SU-DHL-6 (cell line): ENCODE data around the gene ATR.

Source experiments
- H2AFZ ChIP-seq: fragments of 200-600 bp; sonication (generic); 2 replicates; pipeline ENCODE4 v1.6.1; 2014; ENCODE audit warnings: low read depth, mild to moderate bottlenecking, moderate library complexity, mixed read lengths, antibody characterized with exemption, low read length; ENCODE audit not compliant: severe bottlenecking
- H3F3A ChIP-seq: fragments of 200-600 bp; shearing (Covaris generic); 2 replicates; pipeline ENCODE4 v1.6.0; 2016; ENCODE audit warnings: antibody characterized with exemption, mild to moderate bottlenecking; ENCODE audit not compliant: insufficient read depth
- H3K27ac ChIP-seq: fragments of 200-600 bp; sonication (generic); 2 replicates; pipeline ENCODE4 v1.5.1; 2016; ENCODE audit warnings: low read depth, mild to moderate bottlenecking, low read length, moderate library complexity, mixed read lengths
- H3K27me3 ChIP-seq: fragments of 200-600 bp; sonication (generic), shearing (Covaris generic); 2 replicates; pipeline ENCODE4 v1.6.0; 2014; ENCODE audit warnings: mild to moderate bottlenecking, low read length
- H3K36me3 ChIP-seq: fragments of 200-600 bp; sonication (generic); 2 replicates; pipeline ENCODE4 v1.6.1; 2014; ENCODE audit warnings: mild to moderate bottlenecking, low read length, mixed read lengths
- H3K4me2 ChIP-seq: fragments of 300-600, 200-600 bp; shearing (Covaris generic), sonication (generic); 2 replicates; pipeline ENCODE4 v1.6.0; 2014; ENCODE audit warnings: low read length, low read depth, mild to moderate bottlenecking; ENCODE audit not compliant: poor library complexity, severe bottlenecking
- H3K4me3 ChIP-seq: fragments of 200-600 bp; sonication (generic); 2 replicates; pipeline ENCODE4 v1.5.1; 2014; ENCODE audit warnings: antibody characterized with exemption, low read length, mild to moderate bottlenecking, mixed read lengths; ENCODE audit not compliant: insufficient read depth, poor library complexity, severe bottlenecking
- H3K79me2 ChIP-seq: fragments of 200-600 bp; sonication (generic); 2 replicates; pipeline ENCODE4 v1.6.1; 2014; ENCODE audit warnings: mild to moderate bottlenecking, low read length, moderate library complexity; ENCODE audit not compliant: insufficient read depth
- H3K9ac ChIP-seq: fragments of 200-600 bp; sonication (generic); 2 replicates; pipeline ENCODE4 v1.7.0; 2014; ENCODE audit warnings: mild to moderate bottlenecking, low read length
- H3K9me2 ChIP-seq: fragments of 200-600 bp; sonication (generic); replicated peaks from 2 replicates; pipeline ENCODE4 v1.6.1; 2014; ENCODE audit warnings: low read length; ENCODE audit not compliant: insufficient read depth
- H3K9me3 ChIP-seq: fragments of 200-600 bp; sonication (generic); 2 replicates; pipeline ENCODE4 v1.6.1; 2014; ENCODE audit warnings: low read length, mixed read lengths; ENCODE audit not compliant: insufficient read depth
- H4K20me1 ChIP-seq: fragments of 200-600 bp; sonication (generic); 2 replicates; pipeline ENCODE4 v1.6.1; 2014; ENCODE audit warnings: low read depth, mild to moderate bottlenecking, antibody characterized with exemption, low read length, moderate library complexity, mixed read lengths
- EZH2phosphoT487 ChIP-seq: fragments of 200-600 bp; sonication (generic), shearing (Covaris generic); conservative IDR thresholded peaks from 2 replicates; pipeline ENCODE4 v1.6.1; 2018; ENCODE audit warnings: mild to moderate bottlenecking, antibody characterized with exemption, low read length, moderate library complexity, mixed read lengths
- TF ChIP-seq, protein P1 (sequence below): fragments of 200-600 bp; sonication (generic); IDR thresholded peaks from one replicate; pipeline ENCODE4 v1.5.1; 2017; ENCODE audit warnings: antibody characterized with exemption, mild to moderate bottlenecking, low read length, moderate library complexity; ENCODE audit not compliant: insufficient read depth, poor library complexity, severe bottlenecking

Gene ATR

DNA sequence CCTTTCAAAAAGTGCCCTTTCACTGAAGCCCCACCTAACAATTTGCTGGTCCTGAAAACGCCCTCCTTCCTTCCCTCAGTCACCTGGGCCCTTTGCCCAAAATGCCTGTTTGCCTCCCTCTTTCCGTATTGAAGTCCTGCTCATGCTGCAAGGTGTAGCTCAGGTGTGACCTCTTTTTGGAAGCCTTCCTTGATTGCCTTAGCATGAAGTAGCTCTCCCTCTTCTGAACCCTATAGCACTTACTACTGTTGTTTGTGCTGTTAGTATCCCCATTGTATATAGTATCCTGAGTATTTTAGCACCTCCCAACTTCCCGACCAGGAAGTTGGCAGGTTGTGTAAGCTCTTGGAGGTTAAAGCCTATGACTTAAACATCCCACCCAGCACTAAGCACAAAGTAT, 19.4 kb upstream of the ATR start:
- TF ChIP-seq, protein P1, sequence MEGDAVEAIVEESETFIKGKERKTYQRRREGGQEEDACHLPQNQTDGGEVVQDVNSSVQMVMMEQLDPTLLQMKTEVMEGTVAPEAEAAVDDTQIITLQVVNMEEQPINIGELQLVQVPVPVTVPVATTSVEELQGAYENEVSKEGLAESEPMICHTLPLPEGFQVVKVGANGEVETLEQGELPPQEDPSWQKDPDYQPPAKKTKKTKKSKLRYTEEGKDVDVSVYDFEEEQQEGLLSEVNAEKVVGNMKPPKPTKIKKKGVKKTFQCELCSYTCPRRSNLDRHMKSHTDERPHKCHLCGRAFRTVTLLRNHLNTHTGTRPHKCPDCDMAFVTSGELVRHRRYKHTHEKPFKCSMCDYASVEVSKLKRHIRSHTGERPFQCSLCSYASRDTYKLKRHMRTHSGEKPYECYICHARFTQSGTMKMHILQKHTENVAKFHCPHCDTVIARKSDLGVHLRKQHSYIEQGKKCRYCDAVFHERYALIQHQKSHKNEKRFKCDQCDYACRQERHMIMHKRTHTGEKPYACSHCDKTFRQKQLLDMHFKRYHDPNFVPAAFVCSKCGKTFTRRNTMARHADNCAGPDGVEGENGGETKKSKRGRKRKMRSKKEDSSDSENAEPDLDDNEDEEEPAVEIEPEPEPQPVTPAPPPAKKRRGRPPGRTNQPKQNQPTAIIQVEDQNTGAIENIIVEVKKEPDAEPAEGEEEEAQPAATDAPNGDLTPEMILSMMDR = no peak
- TF ChIP-seq EZH2phosphoT487 = no peak
- no peaks in the 10 kb centered on the region for H3K9me2 ChIP-seq
- H3K4me2 ChIP-seq = peak overlapping the region; percentile 84
- no peaks in the 10 kb centered on the region for H4K20me1 ChIP-seq
- peaks cover 39% of the 10 kb centered on the region for H3K79me2 ChIP-seq
- H2AFZ ChIP-seq = no peak overlapping the region
- peak overlapping the region; percentile 92 for H3K4me3 ChIP-seq
- no peaks in the 10 kb centered on the region for H3K36me3 ChIP-seq
- H3K9me3 ChIP-seq = no peaks in the 10 kb centered on the region
- H3K27ac ChIP-seq = 0 out of 2 replicates have a peak overlapping the region, but pooled peaks have one; percentile 1
- H3F3A ChIP-seq = peaks cover 4% of the 10 kb centered on the region; the same call in 1 of the 2 replicates
- H3K27me3 ChIP-seq = no peaks in the 10 kb centered on the region
- peak overlapping the region; percentile 69 for H3K9ac ChIP-seq

DNA sequence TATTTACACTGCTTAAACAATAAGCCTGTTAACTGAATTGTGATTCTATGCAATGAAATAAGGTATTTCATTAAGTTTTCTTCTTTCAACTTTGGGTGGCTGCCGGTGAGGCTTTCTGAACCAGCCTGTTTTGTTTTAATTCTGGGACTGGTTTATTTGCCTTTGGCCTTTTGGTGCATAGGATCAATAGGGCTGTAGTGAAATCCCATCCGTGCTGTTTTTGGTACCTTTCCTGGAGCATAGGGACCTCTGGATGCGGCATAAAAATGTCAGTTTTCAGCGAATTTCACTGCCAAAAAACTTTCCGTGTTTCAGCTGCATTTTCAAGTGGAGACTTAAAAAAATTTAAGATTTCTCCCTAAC, 18.2 kb upstream of the ATR start:
- no peaks in the 10 kb centered on the region for H3K36me3 ChIP-seq
- peak overlapping the region; percentile 84 for H3K4me2 ChIP-seq
- H2AFZ ChIP-seq = peak overlapping the region; percentile 95
- no peak overlapping the region for H3K27ac ChIP-seq
- H3K9me2 ChIP-seq = no peaks in the 10 kb centered on the region
- peak overlapping the region; percentile 69 for H3K9ac ChIP-seq
- H3F3A ChIP-seq = peaks cover 4% of the 10 kb centered on the region; the same call in 1 of the 2 replicates
- H3K9me3 ChIP-seq = no peaks in the 10 kb centered on the region
- TF ChIP-seq, protein P1 = no peak
- no peak for TF ChIP-seq EZH2phosphoT487
- H4K20me1 ChIP-seq = no peaks in the 10 kb centered on the region
- H3K27me3 ChIP-seq = no peaks in the 10 kb centered on the region
- peaks cover 33% of the 10 kb centered on the region for H3K79me2 ChIP-seq
- H3K4me3 ChIP-seq = peak overlapping the region; percentile 92

DNA sequence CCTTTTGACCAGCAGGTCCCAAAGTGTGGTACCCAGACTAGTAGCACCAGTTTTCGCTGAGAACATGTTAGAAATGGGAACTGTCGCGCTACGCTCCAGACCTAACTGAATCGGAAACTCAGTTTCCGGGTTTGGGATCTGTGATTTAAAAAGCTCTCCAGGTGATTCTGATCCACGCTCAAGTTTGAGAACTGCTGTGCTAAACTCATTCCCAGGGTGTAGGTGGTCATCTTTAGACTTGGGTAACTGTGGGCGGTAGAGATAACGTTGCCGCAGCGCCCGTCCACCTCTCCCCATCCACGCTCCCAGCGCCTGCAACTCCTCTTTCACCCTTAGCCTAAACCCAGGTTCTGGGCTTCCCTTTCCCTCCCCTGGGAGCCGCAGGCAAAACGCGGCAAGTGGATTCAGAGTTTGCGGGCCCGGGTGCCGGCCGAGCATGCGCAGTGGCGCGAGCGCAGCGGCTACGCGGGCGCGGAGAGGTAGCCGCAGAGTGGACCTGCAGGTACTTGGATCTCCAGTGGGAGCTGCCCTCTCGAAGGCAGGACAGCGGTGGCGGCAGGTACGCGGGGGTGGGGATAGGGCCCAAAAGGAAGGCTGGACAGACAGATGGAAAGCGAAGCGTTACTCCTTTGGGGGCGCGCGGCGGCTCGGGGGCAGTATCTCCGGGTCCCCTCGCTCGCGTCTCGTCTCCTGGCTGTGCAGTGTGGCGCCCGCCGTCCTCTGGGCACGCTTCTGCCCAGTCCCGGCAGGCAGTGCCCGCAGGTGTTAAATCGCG, 17.6 kb upstream of the ATR start, which contains the start of gene PLS1:
Gene PLS1 (plus strand): TSS at position 443 of the 775 bp plus-strand sequence. CDS start 67,845 bp downstream, outside the sequence.
- no peak for TF ChIP-seq EZH2phosphoT487
- TF ChIP-seq, protein P1 = no peak
- Histone ChIP-seq H3K9ac (peak within 1 kb of the TSS; percentile 69), H3K79me2 (peaks cover 30% of the 10 kb centered on the region), H4K20me1 (no peaks in the 10 kb centered on the region), H3K27me3 (no peaks in the 10 kb centered on the region), H3K4me2 (peak within 1 kb of the TSS; percentile 84), H3K36me3 (no peaks in the 10 kb centered on the region), H2AFZ (peak within 1 kb of the TSS; percentile 95), H3F3A (peaks cover 4% of the 10 kb centered on the region; the same call in 1 of the 2 replicates), H3K4me3 (peak within 1 kb of the TSS; percentile 92), H3K9me2 (no peaks in the 10 kb centered on the region), H3K9me3 (no peaks in the 10 kb centered on the region), H3K27ac (no peak within 1 kb of the TSS; the same call in 1 of the 2 replicates)
